Right atrium auricular region (tissue), 2 donors: Measurements from ENCODE around the gene OR51B4. TPM values are rescaled to one million over a fixed set of nuclear protein-coding genes. Genes with fewer than 3 reads are reported as not detected.

ENCODE experiments used
- DNase-seq: peaks from one replicate; pipeline ENCODE4 v3.0.0-alpha.2; 2019; ENCODE audit warnings: low spot score
- H3K27ac ChIP-seq, 2 donors: fragments of 200-600 bp; sonication (generic); 1 replicate in 1 of 2; 2 replicates in 1 of 2; pipeline ENCODE4 v1.5.1; 2016 to 2019
- H3K27me3 ChIP-seq, 2 donors: fragments of 200-600 bp; sonication (generic); one replicate each; pipeline versions ENCODE4 v1.5.1 to v1.6.0; 2017 to 2019
- H3K36me3 ChIP-seq: fragments of 200-600 bp; sonication (generic); one replicate; pipeline ENCODE4 v1.5.1; 2016
- H3K4me1 ChIP-seq, 2 donors: fragments of 200-600 bp; sonication (generic); one replicate each; pipeline versions ENCODE4 v1.5.1 to v1.6.0; 2017 to 2019
- H3K4me3 ChIP-seq, 2 donors: fragments of 200-600 bp; sonication (generic); 1 replicate in 1 of 2; 2 replicates in 1 of 2; pipeline ENCODE4 v1.5.1; 2017 to 2019; ENCODE audit warnings: mild to moderate bottlenecking in 1 of 2, moderate library complexity in 1 of 2
- H3K9me3 ChIP-seq, 2 donors: fragments of 200-600 bp; sonication (generic); one replicate each; pipeline ENCODE4 v1.5.1; 2019
- total RNA-seq, 2 donors: library from RNA; depleted of rRNA; stranded (reverse); fragments of >200 nt; gene quantifications; one replicate each; pipeline ENCODE4 v1.1.0, GENCODE V29; 2016
- TF ChIP-seq, protein P1 (sequence below), 2 donors: fragments of 200-600 bp; sonication (generic); IDR thresholded peaks; one replicate each; pipeline ENCODE4 v1.5.1; 2019; ENCODE audit warnings: antibody characterized with exemption in 2 of 2

The OR51B4 gene
- total RNA-seq, 2 donors from 2014 or later = not detected

DNA sequence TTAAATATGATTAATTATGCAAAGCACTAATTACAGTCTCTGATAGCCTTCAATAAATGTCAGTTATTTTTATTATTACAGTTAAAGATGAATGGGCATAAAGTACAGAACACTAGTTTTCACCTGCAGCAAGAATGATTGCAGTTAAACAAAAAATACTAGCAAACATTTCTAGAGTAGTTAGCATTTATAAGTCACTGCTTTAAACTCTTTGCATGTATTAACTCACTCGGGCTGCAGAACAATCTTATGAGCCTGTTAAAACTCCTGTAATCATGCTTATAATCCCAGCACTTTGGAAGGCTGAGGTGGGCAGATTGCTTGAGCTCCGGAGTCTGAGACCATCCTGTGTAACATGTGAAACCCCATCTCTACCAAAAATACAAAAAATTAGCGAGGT is 14.8 kb downstream of the OR51B4 start:
- TF ChIP-seq, protein P1, sequence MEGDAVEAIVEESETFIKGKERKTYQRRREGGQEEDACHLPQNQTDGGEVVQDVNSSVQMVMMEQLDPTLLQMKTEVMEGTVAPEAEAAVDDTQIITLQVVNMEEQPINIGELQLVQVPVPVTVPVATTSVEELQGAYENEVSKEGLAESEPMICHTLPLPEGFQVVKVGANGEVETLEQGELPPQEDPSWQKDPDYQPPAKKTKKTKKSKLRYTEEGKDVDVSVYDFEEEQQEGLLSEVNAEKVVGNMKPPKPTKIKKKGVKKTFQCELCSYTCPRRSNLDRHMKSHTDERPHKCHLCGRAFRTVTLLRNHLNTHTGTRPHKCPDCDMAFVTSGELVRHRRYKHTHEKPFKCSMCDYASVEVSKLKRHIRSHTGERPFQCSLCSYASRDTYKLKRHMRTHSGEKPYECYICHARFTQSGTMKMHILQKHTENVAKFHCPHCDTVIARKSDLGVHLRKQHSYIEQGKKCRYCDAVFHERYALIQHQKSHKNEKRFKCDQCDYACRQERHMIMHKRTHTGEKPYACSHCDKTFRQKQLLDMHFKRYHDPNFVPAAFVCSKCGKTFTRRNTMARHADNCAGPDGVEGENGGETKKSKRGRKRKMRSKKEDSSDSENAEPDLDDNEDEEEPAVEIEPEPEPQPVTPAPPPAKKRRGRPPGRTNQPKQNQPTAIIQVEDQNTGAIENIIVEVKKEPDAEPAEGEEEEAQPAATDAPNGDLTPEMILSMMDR (IDR thresholded peaks at IDR 0.05) = no peak
- DNase-seq = no peak
- no peak overlapping the region for H3K4me3 ChIP-seq

DNA sequence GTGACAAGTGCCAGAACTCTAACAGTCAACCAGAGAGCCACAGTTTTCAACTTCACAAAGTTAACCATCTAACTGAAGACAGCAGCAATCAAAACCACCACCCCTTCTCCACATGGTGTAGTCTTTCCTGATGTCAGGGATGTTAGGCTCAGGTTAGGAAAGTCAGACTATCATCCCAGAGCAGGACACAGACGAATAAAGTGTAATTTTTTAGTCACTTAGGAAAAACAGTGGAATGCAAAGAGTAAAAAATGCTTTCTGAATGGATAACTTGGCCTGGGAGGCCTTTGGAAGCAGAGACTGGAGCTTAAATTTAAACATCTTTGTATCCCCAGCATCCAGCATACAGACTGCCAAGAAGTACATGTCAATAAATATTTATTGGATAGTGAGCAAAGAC is 15.4 kb downstream of the OR51B4 start:
- Histone ChIP-seq H3K9me3 (no peaks in the 10 kb centered on the region), H3K4me3 (no peak overlapping the region), H3K27me3 (no peaks in the 10 kb centered on the region), H3K27ac (no peak overlapping the region), H3K4me1 (no peaks in the 10 kb centered on the region), H3K36me3 (no peaks in the 10 kb centered on the region)
- TF ChIP-seq, protein P1 (IDR thresholded peaks at IDR 0.05) = no peak
- no peak for DNase-seq

More for the DNA sequence above, 14.8 kb downstream of the OR51B4 start:
- Histone ChIP-seq H3K36me3 (no peaks in the 10 kb centered on the region), H3K27me3 (no peaks in the 10 kb centered on the region), H3K4me1 (no peaks in the 10 kb centered on the region), H3K27ac (no peak overlapping the region), H3K9me3 (no peaks in the 10 kb centered on the region)

DNA sequence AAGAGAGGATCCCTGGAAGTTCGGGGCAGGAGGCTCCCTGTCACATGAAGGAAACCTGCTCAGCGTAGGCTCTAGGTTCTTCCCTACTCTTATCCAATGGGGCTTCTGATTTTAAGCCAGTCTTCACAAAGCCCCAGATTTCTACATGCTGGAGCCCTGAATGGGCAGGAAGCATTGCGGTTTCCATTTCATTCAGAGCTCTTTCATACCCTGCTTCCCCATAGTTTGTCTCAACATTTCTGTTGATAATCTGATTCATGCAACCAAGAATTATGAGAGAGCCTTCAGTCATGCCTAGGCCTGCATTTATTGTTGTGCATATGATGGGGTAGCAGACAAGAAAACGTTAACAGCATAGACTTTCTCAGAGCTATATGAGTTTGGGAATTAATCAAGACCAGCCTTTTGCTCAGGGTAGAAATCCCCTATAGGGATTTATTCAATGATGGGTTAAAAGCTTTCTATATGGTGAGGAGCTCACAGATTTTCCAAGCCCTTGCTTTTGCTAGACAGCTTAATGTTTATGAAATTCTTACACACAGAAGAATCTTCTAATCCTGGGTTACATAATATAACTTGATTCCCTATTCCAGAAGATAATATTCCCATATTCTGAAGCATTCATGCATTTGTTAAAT is 15.9 kb downstream of the OR51B4 start:
- Histone ChIP-seq H3K4me3 (no peak overlapping the region), H3K36me3 (no peaks in the 10 kb centered on the region), H3K27me3 (no peaks in the 10 kb centered on the region), H3K9me3 (no peaks in the 10 kb centered on the region), H3K4me1 (no peaks in the 10 kb centered on the region), H3K27ac (no peak overlapping the region)
- no peak for DNase-seq
- TF ChIP-seq, protein P1 (IDR thresholded peaks at IDR 0.05) = no peak

DNA sequence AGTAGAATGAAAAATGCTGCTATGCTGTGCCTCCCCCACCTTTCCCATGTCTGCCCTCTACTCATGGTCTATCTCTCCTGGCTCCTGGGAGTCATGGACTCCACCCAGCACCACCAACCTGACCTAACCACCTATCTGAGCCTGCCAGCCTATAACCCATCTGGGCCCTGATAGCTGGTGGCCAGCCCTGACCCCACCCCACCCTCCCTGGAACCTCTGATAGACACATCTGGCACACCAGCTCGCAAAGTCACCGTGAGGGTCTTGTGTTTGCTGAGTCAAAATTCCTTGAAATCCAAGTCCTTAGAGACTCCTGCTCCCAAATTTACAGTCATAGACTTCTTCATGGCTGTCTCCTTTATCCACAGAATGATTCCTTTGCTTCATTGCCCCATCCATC is 17.1 kb downstream of the OR51B4 start:
- H3K4me1 ChIP-seq = no peaks in the 10 kb centered on the region
- H3K27me3 ChIP-seq = no peaks in the 10 kb centered on the region
- DNase-seq = no peak
- H3K4me3 ChIP-seq = no peak overlapping the region
- TF ChIP-seq, protein P1 (IDR thresholded peaks at IDR 0.05) = no peak
- H3K9me3 ChIP-seq = no peaks in the 10 kb centered on the region
- H3K27ac ChIP-seq = no peak overlapping the region
- H3K36me3 ChIP-seq = no peaks in the 10 kb centered on the region

DNA sequence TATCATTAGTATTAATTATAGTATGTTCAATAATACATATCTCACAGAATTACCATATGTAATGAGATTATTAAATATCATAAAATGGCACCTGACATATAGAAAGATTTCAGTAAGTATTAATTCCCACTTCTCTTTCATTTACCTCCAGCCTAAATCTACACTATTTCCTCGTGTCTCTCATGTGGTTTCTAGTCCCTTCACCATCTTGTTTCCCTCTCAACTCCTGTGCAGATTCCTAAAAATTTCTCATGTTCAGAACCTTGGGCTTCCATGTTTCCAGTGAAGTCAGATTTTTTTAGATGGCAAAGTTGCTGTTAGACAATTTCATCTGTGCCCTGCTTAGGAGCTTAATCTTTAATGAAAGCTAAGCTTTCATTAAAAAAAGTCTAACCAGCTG is 17.9 kb downstream of the OR51B4 start:
- Histone ChIP-seq H3K4me3 (no peak overlapping the region), H3K9me3 (no peaks in the 10 kb centered on the region), H3K4me1 (no peaks in the 10 kb centered on the region), H3K27me3 (no peaks in the 10 kb centered on the region), H3K36me3 (no peaks in the 10 kb centered on the region), H3K27ac (no peak overlapping the region)
- TF ChIP-seq, protein P1 (IDR thresholded peaks at IDR 0.05) = no peak
- DNase-seq = no peak

DNA sequence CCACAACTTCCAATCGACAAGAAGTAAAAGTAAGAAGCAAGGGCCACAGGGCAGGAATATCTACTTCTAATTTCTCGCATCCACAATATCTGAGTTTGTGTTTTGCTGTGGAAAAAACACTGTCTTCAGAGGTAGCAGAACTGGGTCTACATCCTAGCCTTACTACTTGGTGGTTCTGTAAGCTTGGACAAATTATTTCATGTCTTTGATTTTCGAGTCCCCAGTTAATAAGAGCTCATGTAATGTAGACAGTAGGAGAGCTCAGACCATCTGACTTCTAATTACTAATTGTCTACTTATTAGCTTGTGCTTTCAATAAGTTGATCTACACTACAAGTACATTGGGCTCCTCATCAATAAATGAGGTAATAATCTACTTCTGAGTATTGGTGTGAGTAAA is 18.7 kb downstream of the OR51B4 start:
- Histone ChIP-seq H3K9me3 (no peaks in the 10 kb centered on the region), H3K36me3 (no peaks in the 10 kb centered on the region), H3K27ac (no peak overlapping the region), H3K27me3 (no peaks in the 10 kb centered on the region), H3K4me3 (no peak overlapping the region), H3K4me1 (no peaks in the 10 kb centered on the region)
- TF ChIP-seq, protein P1 (IDR thresholded peaks at IDR 0.05) = no peak
- DNase-seq = no peak
